Lung (tissue), 12 donors: ENCODE results near the gene LAIR1. TPM values are rescaled to one million over a fixed set of nuclear protein-coding genes. Genes with fewer than 3 reads are reported as not detected.
A peak's percentile ranks its signal among the peaks of the same experiment; 100 is the strongest.

Experiments used
- ATAC-seq: fragments of 200-7000 bp; cut with Tn5 transposase; one replicate; pipeline ENCODE4 v1.9.1; 2020; ENCODE audit warnings: moderate number of reproducible peaks; ENCODE audit not compliant: insufficient read depth, low FRiP score
- DNase-seq, 3 donors: peaks; one replicate each; pipeline ENCODE4 v3.0.0-alpha.2; 2013 to 2017
- H3K27ac ChIP-seq, 2 donors: one replicate each; pipeline ENCODE4 v1.5.1; 2013; ENCODE audit warnings: mild to moderate bottlenecking in 2 of 2, moderate library complexity in 2 of 2, control low read depth in 1 of 2, inconsistent platforms in 1 of 2, low read depth in 1 of 2, low read length in 1 of 2
- H3K27me3 ChIP-seq, 3 donors: one replicate each; pipeline ENCODE4 v1.5.1; 2013; ENCODE audit warnings: low read length in 2 of 3; ENCODE audit not compliant: control insufficient read depth in 3 of 3, insufficient read depth in 3 of 3
- H3K36me3 ChIP-seq, 4 donors: one replicate each; pipeline ENCODE4 v1.5.1; 2013; ENCODE audit warnings: low read length in 4 of 4, mild to moderate bottlenecking in 1 of 4, moderate library complexity in 1 of 4; ENCODE audit not compliant: control insufficient read depth in 4 of 4, insufficient read depth in 4 of 4
- H3K4me1 ChIP-seq, 5 donors: one replicate each; pipeline ENCODE4 v1.5.1; 2013; ENCODE audit warnings: low read length in 5 of 5, mild to moderate bottlenecking in 2 of 5, moderate library complexity in 1 of 5; ENCODE audit not compliant: control insufficient read depth in 5 of 5, insufficient read depth in 5 of 5
- H3K4me3 ChIP-seq: one replicate; pipeline ENCODE4 v1.5.1; 2013; ENCODE audit warnings: mild to moderate bottlenecking, control low read depth, moderate library complexity
- H3K9ac ChIP-seq, 2 donors: one replicate each; pipeline ENCODE4 v1.5.1; 2013; ENCODE audit warnings: low read length in 2 of 2, control low read depth in 1 of 2; ENCODE audit not compliant: insufficient read depth in 1 of 2
- H3K9me3 ChIP-seq, 4 donors: one replicate each; pipeline ENCODE4 v1.5.1; 2013; ENCODE audit warnings: low read length in 3 of 4, mild to moderate bottlenecking in 1 of 4, moderate library complexity in 1 of 4; ENCODE audit not compliant: control insufficient read depth in 4 of 4, insufficient read depth in 3 of 4
- CTCF ChIP-seq: IDR thresholded peaks from 2 replicates; pipeline ENCODE4 v1.5.1; 2012; ENCODE audit warnings: mild to moderate bottlenecking; ENCODE audit errors: control extremely low read depth, extremely low read depth
- WGBS, 2 donors: extraction: QIAGEN DNeasy Blood & Tissue Kit; methylation state at CpG; one replicate each; pipeline ENCODE4 v1.1.7; 2013; 5-methylcytosine and 5-hydroxymethylcytosine counted together
- polyA plus RNA-seq, 2 donors: library from polyadenylated mRNA; stranded (reverse); fragments of 200-250 nt; gene quantifications; one replicate each; pipeline ENCODE4 v1.2.1, GENCODE V29; 2013
- total RNA-seq, 2 donors: library from RNA; depleted of rRNA in 1 of 2; stranded (reverse); fragments of >200 nt in 1 of 2; gene quantifications; one replicate each; pipeline ENCODE4 v1.2.1, GENCODE V29; 2014 to 2021
- donor health status: control.
- donor health status: control.
- donor health status: Bipolar disorder and iron deficiency.
- donor health status: healthy.
- donor health status: DM: yes; HTN: yes; CAD: no.

Gene LAIR1
- total and polyA plus RNA-seq, 4 donors, result 27.4 to 253 (median 77.1) TPM

DNA sequence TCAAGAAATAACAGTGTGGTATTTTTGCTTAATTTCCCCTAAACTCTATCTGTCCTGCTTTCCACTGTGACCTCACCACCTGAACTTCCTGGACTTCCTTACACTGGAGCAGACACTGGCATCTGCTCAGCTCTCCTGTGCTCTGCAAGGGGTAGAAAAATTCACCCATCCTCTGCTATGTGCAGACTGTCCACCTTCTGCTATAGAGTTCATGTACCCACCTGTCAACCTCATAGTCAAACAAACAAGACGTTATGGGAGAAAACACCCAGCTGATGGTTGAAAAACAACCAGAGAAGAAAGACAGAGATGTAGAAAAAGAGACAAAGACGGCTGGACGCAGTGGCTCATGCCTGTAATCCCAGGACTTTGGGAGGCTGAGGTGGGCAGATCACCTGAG is 12.2 kb downstream of the LAIR1 start:
- WGBS, 2 donors, result 42 to 49% methylated on average over 3 of the region's 3 CpGs
- H3K4me3 ChIP-seq, result no peak overlapping the region
- no peak overlapping the region for H3K27ac ChIP-seq
- no peak overlapping the region for H3K9ac ChIP-seq
- DNase-seq (no peak), ATAC-seq (no peak)
- no peak for TF ChIP-seq CTCF
- no peaks in the 10 kb centered on the region for H3K27me3 ChIP-seq
- H3K36me3 ChIP-seq, result no peaks in the 10 kb centered on the region
- H3K4me1 ChIP-seq, result no peaks in the 10 kb centered on the region
- H3K9me3 ChIP-seq, result no peaks in the 10 kb centered on the region

DNA sequence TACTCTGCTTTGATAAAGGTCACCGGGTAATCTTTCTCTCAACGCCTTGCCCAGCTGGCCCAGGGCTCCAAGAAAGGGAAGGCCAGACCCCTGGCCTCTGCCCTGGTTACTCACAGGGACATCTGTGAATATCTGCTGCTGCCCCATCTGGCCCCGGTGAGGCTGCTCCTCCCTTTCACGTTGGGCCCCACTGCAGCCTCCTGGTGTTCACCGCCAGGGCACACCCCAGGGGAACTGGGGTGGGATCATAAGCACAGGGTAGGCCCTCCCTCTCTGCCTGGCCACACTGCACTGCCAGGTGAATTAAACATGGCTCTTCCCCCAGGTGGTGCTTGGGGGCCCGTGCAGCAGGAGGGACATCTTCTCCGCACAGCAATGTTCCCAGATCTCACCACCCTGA is 12.7 kb downstream of the LAIR1 start:
- Histone ChIP-seq H3K4me3 (no peak overlapping the region), H3K9me3 (no peaks in the 10 kb centered on the region), H3K27me3 (peaks cover 0 to under 1% (median 0%) of the 10 kb centered on the region in 3 donors), H3K4me1 (no peaks in the 10 kb centered on the region), H3K27ac (no peak overlapping the region), H3K9ac (no peak overlapping the region), H3K36me3 (no peaks in the 10 kb centered on the region)
- no peak for TF ChIP-seq CTCF
- ATAC-seq (no peak), DNase-seq (no peak)
- 45 to 58% methylated on average over 7 of the region's 7 CpGs for WGBS, 2 donors

GRCh38 chr19:54351474-54351873 is 13.3 kb downstream of the LAIR1 start:
- ATAC-seq (no peak), DNase-seq (no peak)
- Histone ChIP-seq H3K36me3 (no peaks in the 10 kb centered on the region), H3K27me3 (peaks cover 0 to 2% (median 0%) of the 10 kb centered on the region in 3 donors), H3K4me3 (no peak overlapping the region), H3K4me1 (no peaks in the 10 kb centered on the region), H3K9ac (no peak overlapping the region), H3K27ac (no peak overlapping the region), H3K9me3 (no peaks in the 10 kb centered on the region)
- WGBS, 2 donors, result 34 to 46% methylated on average over 2 of the region's 2 CpGs
- no peak for TF ChIP-seq CTCF

- no peaks in the 10 kb centered on the region for H3K4me1 ChIP-seq
- H3K36me3 ChIP-seq, result no peaks in the 10 kb centered on the region
- H3K27me3 ChIP-seq, result peaks cover 0 to 2% (median 0%) of the 10 kb centered on the region in 3 donors
- no peak overlapping the region for H3K9ac ChIP-seq
- no peaks in the 10 kb centered on the region for H3K9me3 ChIP-seq
- peak in 1 of 3 donors; percentile 6 for DNase-seq
- 57 to 62% methylated on average over 6 of the region's 6 CpGs for WGBS, 2 donors
- H3K27ac ChIP-seq, result no peak overlapping the region
- ATAC-seq, result no peak
- H3K4me3 ChIP-seq, result no peak overlapping the region
- no peak for TF ChIP-seq CTCF
These were observed 18.8 kb downstream of the LAIR1 start for GRCh38 chr19:54345938-54346386.
